Left ventricle myocardium inferior (tissue), 1 donor: ENCODE measurements around the gene POLR2I. TPM values are rescaled to one million over a fixed set of nuclear protein-coding genes. Genes with fewer than 3 reads are reported as not detected.

Experiments used
- DNase-seq: peaks from one replicate; pipeline ENCODE4 v3.0.0-alpha.2; 2020
- H3K27ac ChIP-seq: fragments of 200-600 bp; replicated peaks from 2 replicates; pipeline ENCODE4 v1.8.0; 2021
- H3K27me3 ChIP-seq: fragments of 200-600 bp; 2 replicates; pipeline ENCODE4 v1.8.0; 2021; ENCODE audit warnings: low read depth
- H3K36me3 ChIP-seq: fragments of 200-600 bp; 2 replicates; pipeline ENCODE4 v1.8.0; 2021
- H3K4me1 ChIP-seq: fragments of 200-600 bp; 2 replicates; pipeline ENCODE4 v1.8.0; 2021
- H3K4me3 ChIP-seq: fragments of 200-600 bp; 2 replicates; pipeline ENCODE4 v1.8.0; 2021; ENCODE audit warnings: mild to moderate bottlenecking, moderate library complexity
- H3K9me3 ChIP-seq: fragments of 200-600 bp; replicated peaks from 2 replicates; pipeline ENCODE4 v1.8.0; 2021
- intact Hi-C: fragments of 100-400 bp; cut with micrococcal nuclease; formaldehyde crosslinking; loops from one replicate; pipeline ENCODE4 v1.11.0; 2022
- total RNA-seq: library from RNA; stranded (reverse); fragmentation: NEBNext Ultra II Directional; extraction: Animal tissue kit (Norgen Biotek cat#: 25700); gene quantifications from one replicate; pipeline ENCODE4 v1.2.1, GENCODE V29; 2021
- TF ChIP-seq, protein P1 (sequence below): fragments of 200-600 bp; IDR thresholded peaks from 2 replicates; pipeline ENCODE4 v1.8.0; 2021; ENCODE audit warnings: antibody characterized with exemption, mild to moderate bottlenecking, borderline replicate concordance
- donor health status: DM: no; HTN: yes; CAD: no; lungs with severe emphysema.

Gene POLR2I
- total RNA-seq, 1 donor from 2014 or later = 130 TPM

GRCh38 chr19:36152019-36152351, 37.3 kb upstream of the POLR2I start:
- Histone ChIP-seq H3K4me3 (peak overlapping the region; percentile 85), H3K27ac (peak overlapping the region; percentile 99), H3K4me1 (peaks cover 84% of the 10 kb centered on the region), H3K36me3 (peaks cover 40% of the 10 kb centered on the region), H3K27me3 (no peaks in the 10 kb centered on the region), H3K9me3 (no peaks in the 10 kb centered on the region)
- TF ChIP-seq, protein P1, sequence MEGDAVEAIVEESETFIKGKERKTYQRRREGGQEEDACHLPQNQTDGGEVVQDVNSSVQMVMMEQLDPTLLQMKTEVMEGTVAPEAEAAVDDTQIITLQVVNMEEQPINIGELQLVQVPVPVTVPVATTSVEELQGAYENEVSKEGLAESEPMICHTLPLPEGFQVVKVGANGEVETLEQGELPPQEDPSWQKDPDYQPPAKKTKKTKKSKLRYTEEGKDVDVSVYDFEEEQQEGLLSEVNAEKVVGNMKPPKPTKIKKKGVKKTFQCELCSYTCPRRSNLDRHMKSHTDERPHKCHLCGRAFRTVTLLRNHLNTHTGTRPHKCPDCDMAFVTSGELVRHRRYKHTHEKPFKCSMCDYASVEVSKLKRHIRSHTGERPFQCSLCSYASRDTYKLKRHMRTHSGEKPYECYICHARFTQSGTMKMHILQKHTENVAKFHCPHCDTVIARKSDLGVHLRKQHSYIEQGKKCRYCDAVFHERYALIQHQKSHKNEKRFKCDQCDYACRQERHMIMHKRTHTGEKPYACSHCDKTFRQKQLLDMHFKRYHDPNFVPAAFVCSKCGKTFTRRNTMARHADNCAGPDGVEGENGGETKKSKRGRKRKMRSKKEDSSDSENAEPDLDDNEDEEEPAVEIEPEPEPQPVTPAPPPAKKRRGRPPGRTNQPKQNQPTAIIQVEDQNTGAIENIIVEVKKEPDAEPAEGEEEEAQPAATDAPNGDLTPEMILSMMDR = no peak
- intact Hi-C loops = no loop called here
- no peak for DNase-seq

DNA sequence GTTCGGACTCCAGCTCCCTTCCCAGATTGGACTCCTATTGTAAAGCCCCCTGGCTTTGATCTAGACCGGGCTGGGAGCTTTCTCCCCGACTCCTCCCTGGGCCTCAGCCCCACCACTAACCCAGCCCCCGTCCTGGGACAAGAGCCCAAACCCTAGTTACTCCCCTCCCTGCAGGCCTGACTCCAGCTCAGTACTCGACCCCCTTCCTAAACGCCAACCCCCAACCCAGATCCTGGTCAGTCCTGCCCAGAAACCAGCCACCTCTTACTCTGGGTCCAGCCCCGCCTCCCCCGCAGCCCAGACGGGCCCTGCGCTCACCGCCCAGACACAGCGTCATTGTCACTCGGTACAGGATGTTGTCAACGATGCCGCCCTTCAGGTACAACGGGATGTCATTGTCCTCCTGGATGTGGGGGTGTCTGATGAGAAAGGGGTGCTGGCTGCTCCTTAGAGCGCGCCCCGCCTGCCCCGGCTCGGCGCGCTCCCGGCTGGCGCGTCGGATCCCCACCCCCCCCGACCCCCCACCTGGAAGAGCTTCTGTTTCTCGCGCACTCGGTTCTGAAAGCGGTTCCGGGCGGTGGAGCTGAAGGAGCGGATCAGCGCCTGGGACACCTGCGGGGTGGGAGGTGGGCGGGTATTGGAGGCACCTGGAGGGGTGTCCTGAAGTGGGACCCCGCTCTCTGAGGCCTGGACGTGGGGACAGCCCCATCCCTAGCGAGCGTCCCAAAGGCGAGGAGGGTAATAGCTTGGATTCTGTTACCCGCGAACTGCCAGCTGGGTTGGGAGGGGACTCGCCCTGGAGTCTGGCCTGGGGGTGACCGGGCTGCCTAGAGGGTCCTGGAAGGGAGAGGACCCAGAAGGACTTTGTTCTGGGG, 36.7 kb upstream of the POLR2I start:
- Histone ChIP-seq H3K4me3 (peak overlapping the region; percentile 85), H3K9me3 (no peaks in the 10 kb centered on the region), H3K27ac (peak overlapping the region; percentile 99), H3K36me3 (peaks cover 46% of the 10 kb centered on the region), H3K27me3 (no peaks in the 10 kb centered on the region), H3K4me1 (peaks cover 79% of the 10 kb centered on the region)
- TF ChIP-seq, protein P1 = no peak
- DNase-seq = peak; percentile 78
- intact Hi-C loops = no loop called here

GRCh38 chr19:36150586-36150985, 35.9 kb upstream of the POLR2I start:
- intact Hi-C loops = no loop called here
- Histone ChIP-seq H3K9me3 (no peaks in the 10 kb centered on the region), H3K4me1 (peaks cover 73% of the 10 kb centered on the region), H3K36me3 (peaks cover 54% of the 10 kb centered on the region), H3K27me3 (no peaks in the 10 kb centered on the region), H3K27ac (peak overlapping the region; percentile 99), H3K4me3 (peak overlapping the region; percentile 85)
- no peak for DNase-seq
- TF ChIP-seq, protein P1 = no peak

DNA sequence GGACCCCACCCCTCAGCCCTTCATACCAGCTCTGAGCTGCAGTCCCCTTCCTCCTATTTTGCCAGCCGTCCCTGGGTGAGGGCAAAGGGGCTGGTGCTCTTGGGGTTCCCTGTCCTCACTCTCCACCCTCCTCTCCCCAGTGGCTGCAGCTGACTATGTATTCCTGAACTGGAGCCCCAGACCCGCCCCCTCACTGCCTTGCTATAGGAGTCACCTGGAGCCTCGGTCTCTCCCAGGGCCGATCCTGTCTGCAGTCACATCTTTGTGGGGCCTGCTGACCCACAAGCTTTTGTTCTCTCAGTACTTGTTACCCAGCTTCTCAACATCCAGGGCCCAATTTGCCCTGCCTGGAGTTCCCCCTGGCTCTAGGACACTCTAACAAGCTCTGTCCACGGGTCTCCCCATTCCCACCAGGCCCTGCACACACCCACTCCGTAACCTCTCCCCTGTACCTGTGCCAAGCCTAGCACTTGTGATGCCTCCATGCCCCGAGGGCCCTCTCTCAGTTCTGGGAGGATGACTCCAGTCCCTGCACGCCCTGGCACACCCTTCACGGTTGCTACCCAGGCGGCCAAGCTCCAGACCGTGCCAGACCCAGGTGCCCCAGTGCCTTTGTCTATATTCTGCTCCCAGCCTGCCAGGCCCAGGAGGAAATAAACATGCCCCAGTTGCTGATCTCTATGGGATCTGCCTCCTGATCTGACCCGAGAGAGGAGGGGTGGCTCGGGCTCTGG, 35.2 kb upstream of the POLR2I start:
- H3K36me3 ChIP-seq = peaks cover 61% of the 10 kb centered on the region
- H3K9me3 ChIP-seq = no peaks in the 10 kb centered on the region
- peak overlapping the region; percentile 99 for H3K27ac ChIP-seq
- no peaks in the 10 kb centered on the region for H3K27me3 ChIP-seq
- intact Hi-C loops = no loop called here
- H3K4me1 ChIP-seq = peaks cover 69% of the 10 kb centered on the region
- peak overlapping the region; percentile 85 for H3K4me3 ChIP-seq
- peak; percentile 32 for DNase-seq
- TF ChIP-seq, protein P1 = no peak

GRCh38 chr19:36144624-36145023, 29.9 kb upstream of the POLR2I start:
- Histone ChIP-seq H3K36me3 (peaks cover 80% of the 10 kb centered on the region), H3K27me3 (no peaks in the 10 kb centered on the region), H3K27ac (no peak overlapping the region), H3K9me3 (no peaks in the 10 kb centered on the region), H3K4me1 (peaks cover 39% of the 10 kb centered on the region), H3K4me3 (no peak overlapping the region)
- no peak for DNase-seq
- intact Hi-C loops = no loop called here
- TF ChIP-seq, protein P1 = no peak
